HG03565 (cell line): Measurements from ENCODE around the gene SPTBN2.

Source experiments
- ATAC-seq: cut with Tn5 transposase; IDR thresholded peaks from one replicate; pipeline ENCODE4 v1.9.1; 2021; ENCODE audit warnings: mild to moderate bottlenecking, moderate library complexity; ENCODE audit not compliant: unreplicated experiment

The SPTBN2 gene

DNA sequence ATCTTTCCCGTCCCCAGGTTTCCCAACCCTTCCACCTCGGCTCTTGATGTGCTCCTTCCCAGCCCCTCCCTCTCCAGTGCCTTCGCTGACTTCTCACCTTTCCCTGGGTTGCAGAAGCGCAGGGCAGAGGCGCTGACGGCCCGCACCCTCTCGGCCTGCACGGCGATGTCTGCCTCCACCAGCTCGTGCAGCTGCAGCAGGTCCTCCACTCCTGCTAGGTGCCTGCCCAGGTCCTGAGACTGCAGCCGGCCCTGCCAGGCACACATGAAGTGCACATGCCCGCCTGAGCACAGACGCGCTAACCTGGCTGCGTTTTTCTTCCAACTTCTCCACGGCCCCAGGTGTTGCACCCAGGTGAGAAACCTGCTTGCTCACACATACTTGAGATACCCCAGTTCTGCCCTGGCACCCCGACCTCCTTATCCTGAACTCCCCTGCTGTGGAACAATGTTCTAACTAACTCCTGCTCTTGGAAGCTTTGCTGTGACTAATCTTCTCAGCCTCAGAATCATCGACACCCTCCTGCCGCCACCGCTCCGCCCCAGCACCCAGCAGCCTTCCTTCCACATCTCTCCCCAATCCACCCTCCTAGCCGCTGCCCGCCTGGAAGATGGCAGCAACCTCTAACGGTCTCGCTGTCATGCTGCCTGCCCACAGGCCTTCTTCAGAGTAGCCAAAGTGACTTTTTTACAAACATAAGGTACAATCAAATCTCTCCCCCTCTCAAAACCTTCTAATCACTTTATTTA is 23.3 kb downstream of the SPTBN2 start:
- no peak for ATAC-seq

DNA sequence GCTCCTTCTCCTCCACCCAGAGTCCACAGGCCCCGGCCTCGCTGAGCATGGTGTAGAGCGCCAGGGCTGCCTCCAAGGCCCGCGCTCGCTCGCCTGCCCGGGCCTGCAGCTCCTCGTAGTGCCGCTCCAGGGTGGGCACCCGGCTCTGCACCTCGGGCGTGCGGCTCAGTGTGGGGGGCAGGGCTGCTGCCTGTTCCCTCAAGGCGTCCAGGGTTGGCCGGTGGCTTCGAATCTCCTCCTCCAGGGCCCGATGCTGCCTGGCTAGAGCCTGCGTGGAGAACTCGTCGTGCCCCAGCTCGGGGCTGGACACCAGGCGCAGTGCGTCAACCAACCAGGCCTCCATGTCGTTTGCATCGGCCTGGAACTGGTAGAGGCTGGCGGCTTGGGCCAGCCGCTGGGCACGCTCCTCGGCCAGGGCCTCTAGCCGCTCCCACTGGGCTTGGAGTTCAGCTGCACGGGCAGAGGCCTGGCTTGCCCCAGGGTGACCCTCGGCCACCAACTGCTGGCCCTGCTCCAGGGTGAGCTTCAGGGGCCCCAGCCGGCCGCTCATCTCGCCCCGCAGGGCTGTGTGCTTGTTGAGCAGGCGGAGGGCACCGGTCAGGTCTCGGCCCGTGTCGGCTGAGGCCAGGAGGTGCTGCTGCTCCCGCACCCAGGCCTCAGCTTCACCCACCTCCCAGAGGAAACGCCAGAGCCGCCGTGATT is 24.2 kb downstream of the SPTBN2 start:
- ATAC-seq: no peak

DNA sequence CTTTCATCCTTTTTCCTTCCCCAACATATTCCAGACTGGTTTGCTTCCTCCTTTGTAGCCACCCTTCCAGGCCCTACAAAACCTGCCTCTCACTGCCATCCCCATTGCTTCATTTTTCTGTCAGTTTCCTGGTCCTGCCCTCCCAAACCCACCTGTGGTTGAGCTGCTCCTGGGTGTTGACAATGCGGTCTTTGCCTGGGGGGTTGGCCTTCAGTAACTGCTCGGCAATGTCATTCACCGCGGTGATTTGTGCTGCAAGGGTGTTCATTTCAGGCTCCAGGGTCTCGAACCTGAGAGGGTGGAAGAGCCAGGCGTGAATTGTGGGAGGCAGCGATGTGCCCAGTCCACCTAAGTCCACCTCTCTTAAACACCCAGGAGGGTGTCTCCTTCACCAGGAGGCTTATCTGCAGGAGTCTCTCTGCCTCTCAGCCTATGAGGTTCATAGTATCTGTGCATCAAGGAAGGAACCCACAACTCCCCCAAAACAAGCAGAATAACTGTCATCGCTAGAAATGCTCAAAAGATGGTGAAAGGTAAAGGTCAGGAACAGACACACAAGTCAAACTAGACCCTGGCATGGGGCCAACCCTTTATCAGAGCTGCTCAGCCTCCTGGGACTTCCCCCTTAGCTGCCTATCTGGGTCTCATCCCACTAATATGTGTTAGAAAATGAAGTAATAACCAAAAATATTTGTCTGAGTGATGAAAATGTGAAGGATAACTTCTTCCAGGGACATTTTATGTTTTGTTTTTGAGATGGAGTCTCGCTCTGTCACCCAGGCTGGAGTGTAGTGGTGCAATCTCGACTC is 27.4 kb downstream of the SPTBN2 start:
- ATAC-seq: no peak

DNA sequence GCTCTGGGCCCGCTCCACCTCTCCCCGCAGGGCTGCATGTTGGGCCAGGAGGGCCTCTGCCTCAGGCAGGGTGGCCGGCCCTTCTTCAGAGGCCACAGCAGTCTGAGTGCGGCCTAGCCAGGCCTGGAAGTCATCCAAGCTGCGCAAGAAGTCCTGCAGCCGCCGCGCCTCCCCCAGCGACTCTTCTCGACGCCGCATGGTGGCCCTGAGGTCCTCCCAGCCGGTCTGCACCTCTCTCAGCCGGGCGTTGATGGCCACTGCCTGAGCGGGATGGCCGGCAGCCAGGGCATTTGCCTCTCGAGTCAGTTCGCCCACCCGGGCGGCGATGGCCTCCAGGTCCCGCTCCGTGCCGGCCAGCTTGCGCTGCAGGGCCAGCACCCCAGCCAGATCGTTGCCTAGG is 28.3 kb downstream of the SPTBN2 start:
- no peak for ATAC-seq

DNA sequence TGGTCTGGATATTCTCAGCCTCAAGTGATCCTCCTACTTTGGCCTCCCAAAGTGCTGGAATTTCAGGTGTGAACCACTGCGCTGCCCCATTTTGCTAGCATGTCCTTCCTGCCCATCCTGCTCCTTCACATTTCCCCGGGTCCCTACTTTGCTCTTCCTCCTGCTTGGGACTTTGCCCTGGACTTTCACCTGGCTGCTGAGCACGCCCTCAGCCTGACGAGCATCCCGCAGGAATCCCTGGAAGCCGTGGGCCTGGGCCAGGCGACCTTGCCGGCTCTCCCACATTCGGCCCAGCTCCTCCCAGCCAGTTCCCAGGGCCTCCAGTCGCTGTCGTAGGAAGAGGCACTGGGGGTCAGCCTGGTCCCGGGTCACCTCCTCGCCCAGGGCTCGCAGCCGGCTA is 28.7 kb downstream of the SPTBN2 start:
- no peak for ATAC-seq

DNA sequence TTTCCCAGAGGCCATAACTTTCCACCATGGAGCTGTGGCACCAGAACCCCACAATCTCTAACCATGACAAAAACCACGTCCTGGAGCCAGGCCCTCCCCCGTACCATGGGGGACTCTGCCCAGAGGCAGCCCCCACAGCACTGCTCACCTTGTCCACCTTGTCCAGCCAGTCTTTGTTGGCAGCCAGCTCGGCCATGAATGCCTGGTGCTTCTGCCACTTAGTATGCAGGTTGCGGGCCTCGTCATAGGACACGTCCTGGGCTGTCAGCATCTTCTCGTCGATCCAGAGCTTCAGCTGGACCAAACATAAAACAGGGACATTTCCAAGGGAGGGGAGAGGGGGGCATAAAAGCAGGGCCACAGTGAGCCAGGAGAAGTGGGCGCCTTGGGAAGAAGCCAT is 30.5 kb downstream of the SPTBN2 start:
- no peak for ATAC-seq

DNA sequence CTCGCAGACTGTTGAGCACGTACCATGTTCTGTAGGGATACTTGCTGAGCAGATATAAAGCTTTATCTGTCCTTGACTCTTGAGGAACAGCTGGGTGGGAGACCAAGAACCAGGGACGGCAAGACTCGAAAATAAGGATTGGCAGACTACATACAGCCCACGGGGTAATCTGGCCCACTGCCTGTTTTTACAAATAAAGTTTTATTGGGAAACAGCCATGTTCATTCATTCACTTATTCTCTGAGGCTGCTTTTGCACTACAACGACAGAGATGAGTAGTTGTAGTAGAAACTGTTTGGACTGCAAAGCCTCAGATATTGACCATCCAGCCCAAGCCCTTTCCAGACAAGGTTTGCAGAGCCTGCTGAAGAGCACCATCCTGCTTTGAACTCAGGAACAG is 31.0 kb downstream of the SPTBN2 start:
- no peak for ATAC-seq

DNA sequence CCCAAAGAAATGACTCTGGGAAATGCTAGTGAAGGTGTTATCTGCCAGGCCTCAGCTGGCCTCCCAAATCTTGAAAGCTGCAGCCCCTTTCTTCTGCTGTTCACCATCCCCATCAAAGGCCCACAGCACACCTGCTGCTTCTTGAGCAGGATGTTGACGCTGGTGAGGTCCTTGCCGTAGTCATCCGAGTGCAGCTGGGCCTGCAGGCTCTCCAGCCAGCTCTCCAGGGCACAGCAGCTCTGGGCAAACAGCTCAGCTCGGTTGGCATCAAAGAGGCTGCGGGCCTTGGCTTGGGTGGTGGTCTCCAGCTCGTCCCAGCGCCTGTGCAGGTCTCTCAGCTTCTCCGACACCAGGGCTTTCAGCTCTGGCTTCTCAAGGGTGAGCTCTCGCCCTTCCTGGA is 32.9 kb downstream of the SPTBN2 start:
- ATAC-seq: no peak

DNA sequence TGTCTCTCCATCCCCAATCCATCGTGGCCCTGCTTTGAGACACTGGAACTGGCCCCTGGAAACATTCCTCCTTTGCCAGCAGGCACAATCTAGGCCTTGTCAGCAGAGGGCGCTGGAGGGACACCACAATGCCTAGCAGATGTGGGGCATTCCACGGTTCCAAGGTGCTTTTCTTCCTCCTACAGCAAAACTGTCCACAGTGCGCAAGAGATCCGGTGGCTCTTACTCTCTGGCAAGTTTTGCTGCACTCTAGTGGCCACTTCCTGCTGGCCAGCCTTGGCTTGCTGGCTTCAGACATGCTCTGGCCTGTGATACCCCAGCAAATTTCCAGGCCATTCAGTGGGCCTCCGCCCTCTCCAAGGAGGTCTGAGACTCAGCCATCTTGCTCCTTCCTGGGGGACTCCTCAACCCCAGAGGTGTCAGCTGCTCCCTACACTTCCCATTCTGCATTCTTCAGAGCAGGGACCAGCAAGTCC is 34.2 kb downstream of the SPTBN2 start:
- ATAC-seq: no peak

DNA sequence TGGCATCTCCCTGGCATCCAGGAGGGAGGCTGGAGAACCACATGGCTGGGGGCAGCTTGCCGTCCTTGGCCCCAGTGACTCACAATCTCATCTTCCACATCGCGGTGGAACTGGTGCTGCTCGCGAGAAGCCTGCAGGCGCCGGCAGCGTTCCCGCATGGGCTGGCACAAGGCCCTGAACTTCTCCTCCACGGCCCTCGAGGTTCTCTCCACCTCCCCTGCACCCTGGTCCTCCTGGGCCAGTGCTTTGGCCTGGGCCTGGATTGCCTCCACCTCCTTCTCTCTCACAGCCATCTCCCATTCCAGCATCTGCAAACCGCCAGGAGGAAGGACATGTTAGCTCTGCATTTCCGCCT is 35.0 kb downstream of the SPTBN2 start:
- ATAC-seq: no peak

DNA sequence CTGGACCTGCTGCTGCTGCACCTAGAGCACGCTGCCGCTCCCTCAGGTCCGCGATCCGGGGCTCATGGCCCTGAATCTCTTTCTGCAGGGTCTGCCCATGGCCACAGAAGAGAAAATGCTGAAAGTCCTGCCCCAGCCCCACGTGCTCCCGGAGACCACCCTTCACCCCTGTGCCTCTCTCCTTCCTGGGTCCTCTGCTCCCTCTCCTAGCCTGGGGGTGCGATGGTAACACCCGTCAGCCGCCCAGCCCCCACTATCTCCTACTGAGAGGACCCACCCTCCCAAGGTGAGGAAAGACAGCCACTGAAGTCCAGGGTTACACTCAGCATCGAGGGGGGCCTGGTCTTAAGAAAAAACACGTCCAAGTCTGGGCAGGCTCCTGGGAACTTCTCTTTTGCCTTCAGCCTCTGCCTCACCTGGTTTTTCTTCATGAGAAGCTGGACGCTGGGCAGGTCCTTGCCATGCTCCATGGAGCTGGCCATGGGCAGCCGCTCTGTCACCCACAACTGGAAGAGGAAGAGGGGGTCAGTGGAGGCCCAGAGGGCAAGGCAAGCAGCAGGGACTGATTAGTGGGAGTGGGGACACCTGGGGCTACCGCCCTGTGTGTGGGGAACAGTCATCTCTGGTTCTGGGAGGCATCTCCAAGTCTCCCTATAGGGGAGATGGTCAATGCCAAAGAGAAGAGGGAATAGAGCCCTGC is 35.5 kb downstream of the SPTBN2 start:
- ATAC-seq: no peak

DNA sequence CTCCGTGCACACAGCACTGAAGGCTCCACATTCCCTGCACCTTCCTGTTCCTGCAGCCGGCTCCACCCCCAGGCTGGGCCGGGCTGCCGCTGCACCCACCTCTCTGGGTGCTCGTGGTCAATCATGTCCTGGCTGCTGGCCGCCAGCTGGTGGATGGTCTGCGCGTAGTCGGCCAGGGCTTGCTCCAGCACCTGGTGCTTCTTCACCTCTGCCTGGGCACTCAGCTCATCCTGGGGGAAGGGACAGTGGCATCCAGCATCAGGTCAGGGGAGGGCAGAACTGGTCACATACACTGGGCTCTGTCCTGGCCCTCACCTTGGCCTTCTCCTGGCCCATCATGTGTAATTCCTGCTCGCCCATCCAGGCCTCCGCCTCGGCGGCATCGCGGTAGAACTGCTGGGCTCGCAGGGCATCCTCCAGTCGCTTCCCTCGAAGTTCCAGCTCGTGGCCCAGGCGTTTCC is 36.1 kb downstream of the SPTBN2 start:
- ATAC-seq: no peak

DNA sequence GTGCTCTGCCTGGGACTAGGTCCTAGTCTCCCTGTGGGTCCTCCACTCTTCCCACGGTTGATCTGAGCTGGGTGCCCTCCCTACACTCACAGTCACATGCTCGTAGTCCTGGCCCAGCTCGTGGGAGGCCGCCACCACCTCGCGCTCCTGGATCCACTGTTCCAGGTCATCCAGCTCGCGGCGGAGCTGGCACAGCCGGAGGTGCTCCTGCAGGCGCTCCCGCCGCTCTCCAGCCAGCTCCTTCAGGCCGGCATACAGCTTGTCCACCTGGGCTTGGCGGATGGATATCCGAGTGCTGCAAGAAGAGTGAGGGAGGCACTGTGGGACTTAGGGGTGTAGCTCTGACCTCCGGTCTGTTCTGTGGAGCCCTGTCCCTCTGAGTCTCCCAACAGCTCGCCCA is 36.6 kb downstream of the SPTBN2 start:
- no peak for ATAC-seq

DNA sequence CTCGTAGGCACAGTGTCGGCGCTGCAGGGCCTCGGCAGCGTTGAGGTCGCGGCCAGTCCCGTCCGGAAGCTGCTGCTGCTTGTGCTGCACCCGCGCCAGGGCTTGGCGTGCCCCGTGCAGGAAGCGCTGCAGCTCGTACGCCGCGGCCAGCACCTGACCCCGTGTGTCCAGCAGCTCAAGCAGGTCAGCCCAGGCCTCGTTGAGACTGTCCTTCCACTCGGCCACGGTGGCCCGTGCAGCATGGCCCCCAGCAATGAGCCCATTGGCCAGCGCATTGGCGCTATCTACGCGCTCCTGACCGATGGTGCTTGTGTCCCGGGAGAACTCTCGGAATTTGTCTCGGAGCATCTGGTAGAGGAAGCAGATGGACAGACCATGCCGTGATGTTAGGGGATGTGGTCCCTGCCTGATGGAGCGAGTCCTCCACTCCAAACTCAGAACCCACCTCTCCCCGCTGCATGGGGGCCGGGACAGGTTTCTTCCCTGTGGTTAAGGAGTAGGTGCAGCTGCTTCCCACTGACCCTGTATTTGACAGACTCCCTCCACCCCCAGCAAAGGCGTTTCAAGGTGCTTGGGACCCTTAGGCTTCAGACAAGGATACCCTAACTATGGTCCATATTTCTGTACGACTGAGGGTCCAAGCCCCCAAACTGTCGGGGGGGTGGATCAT is 37.6 kb downstream of the SPTBN2 start:
- no peak for ATAC-seq

DNA sequence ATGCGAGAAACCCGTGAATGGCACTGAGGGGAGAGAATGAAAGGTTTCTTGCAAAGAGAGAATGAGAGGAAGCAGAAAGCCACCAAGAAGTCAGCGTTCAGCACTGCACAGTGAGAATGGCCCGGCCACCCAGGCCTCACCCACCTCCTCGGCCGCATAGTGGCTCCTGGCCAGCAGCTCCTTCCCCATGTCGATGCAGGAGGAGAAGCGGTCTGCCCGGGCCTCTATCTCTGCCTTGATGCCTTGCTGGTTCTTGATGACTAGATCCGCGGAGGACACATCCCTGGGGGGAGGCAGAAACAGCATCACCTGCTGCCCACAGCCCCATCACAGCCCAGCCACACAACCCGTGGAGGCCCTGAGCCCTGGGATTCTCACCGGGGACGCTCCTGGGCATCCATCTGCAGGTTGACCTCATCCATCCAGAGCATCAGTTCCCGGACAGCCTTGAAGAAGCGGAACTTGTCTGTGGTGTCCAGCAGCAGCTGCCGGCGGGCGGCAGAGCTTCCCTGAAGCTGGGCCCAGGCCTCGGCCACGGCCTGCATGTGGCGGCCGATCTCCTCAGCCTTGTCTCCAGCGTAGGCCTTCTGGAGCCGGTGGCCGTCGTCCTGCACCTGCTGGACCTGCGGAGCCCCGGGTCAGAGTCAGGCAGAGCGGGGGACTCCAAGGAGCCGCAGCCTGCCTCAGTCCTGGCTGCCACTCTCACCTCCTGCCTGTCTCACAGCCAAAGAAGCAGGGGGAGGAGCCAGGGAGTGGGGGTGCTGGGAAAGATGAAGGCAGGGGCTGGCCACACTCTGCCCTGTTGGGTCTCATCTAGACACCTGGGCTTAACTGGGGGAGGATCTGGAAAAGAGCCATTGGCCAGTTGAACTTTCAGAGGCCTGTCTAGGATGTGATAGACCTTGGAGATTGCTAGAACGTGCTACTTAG is 39.1 kb downstream of the SPTBN2 start:
- no peak for ATAC-seq

DNA sequence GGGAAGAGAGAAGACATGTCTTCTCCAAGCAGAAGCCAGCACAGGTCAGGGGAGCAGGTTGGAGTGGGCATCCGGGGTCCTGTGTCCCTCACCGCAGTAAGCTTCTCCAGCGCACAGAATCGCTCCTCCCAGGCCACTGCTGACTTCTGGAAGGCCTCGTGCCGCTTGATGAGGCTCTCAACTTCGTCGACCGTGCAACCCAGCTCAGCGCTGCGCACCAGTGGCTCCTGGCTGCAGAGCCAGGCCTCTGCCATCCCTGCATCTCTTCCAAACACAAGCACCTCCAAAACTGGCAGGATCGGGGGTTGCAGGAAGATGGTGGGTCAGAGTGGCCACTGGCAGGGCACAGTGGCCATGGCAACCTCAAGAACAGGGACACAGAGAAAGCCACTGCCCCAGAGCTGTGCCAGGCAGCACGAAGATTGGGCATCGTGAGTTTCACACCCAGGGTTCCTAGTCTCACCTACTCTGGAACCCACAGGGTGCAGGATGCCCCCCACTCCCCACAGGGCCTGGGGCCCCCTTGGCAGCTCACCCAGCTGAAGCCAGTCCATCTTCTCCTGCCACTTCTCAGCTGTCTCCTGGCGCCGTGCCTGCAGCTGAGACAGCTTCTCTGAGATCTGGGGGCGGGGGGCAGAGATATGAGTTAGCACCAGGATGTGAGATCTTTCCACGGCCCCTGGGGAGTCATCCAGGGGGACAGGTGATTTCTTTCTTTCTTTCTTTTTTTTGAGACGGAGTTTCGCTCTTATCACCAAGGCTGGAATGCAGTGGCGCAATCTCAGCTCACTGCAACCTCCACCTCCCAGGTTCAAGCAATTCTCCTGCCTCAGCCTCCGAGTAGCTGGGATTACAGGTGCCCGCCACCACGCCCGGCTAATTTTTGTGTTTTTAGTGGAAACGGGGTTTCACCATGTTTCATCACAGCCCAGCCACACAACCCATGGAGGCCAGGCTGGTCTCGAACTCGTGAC is 40.2 kb downstream of the SPTBN2 start:
- no peak for ATAC-seq

DNA sequence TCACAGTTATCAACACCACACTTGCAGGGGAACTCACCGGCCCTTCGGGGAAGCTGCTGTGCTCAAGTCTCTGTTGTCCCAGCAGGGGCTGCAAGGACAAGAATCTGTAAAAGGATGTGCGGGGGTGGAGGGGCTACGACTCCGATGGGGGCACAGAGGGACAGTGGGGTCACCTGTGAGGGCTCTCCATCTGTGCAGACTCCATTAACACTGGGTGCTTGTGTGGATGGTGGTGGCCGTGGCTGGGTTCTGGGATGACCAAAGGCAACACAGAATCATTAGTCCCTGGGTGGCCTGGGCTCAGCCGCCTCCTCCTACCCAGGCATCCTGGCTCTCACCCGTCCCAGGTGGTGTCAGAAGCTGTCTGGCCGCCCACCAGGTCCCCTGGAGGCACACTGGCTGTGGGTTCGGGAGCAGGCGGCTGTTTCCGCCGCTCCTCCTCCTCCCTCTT is 41.2 kb downstream of the SPTBN2 start:
- no peak for ATAC-seq
